CD4-positive, alpha-beta T cell (primary cell): ENCODE measurements around the gene FUT8. TPM values are rescaled to one million over a fixed set of nuclear protein-coding genes. Genes with fewer than 3 reads are reported as not detected.

Experiments used
- ATAC-seq: fragments of 200-7000 bp; cut with Tn5 transposase; one replicate; pipeline ENCODE4 v1.10.0; 2022; ENCODE audit warnings: mild to moderate bottlenecking; ENCODE audit not compliant: poor library complexity
- CTCF ChIA-PET: fragments of 350-600 bp; sonication (Branson Sonifier 250); formaldehyde crosslinking; loops from one replicate; lab custom pipeline; 2021; ENCODE audit warnings: antibody characterized with exemption, inconsistent platforms; lab: Charles Lee
- POLR2A ChIA-PET: fragments of 350-600 bp; sonication (Branson Sonifier 250); formaldehyde crosslinking; loops from one replicate; lab custom pipeline; 2021; ENCODE audit warnings: antibody characterized with exemption, inconsistent platforms; lab: Charles Lee
- DNase-seq, 14 experiments: peaks; one replicate each; pipeline ENCODE4 v3.0.0-alpha.2; 2013 to 2020; ENCODE audit warnings: mixed read lengths in 2 of 14
- H3K27ac ChIP-seq, 2 donors: one replicate each; pipeline versions ENCODE4 v1.5.1 to v1.7.0; 2013; ENCODE audit warnings: low read length in 2 of 2, low read depth in 1 of 2, mild to moderate bottlenecking in 1 of 2
- H3K27me3 ChIP-seq, 2 experiments: 1 replicate in 1 of 2; 2 replicates in 1 of 2; pipeline versions ENCODE4 v1.6.1 to v1.7.0; 2013; ENCODE audit warnings: low read length in 2 of 2, control low read depth in 1 of 2, mild to moderate bottlenecking in 1 of 2, moderate library complexity in 1 of 2; ENCODE audit not compliant: insufficient read depth in 2 of 2, control insufficient read depth in 1 of 2
- H3K36me3 ChIP-seq: one replicate; pipeline ENCODE4 v1.6.1; 2013; ENCODE audit warnings: low read length, control low read depth; ENCODE audit not compliant: insufficient read depth
- H3K4me1 ChIP-seq: one replicate; pipeline ENCODE4 v1.6.1; 2013; ENCODE audit warnings: low read length, control low read depth; ENCODE audit not compliant: insufficient read depth
- H3K4me3 ChIP-seq: one replicate; pipeline ENCODE4 v1.5.1; 2013; ENCODE audit warnings: mild to moderate bottlenecking, low read length, moderate library complexity
- H3K9me3 ChIP-seq, 2 experiments: 1 replicate in 1 of 2; 2 replicates in 1 of 2; pipeline versions ENCODE4 v1.6.1 to v1.7.0; 2013; ENCODE audit warnings: low read length in 2 of 2, mild to moderate bottlenecking in 2 of 2, control low read depth in 1 of 2, moderate library complexity in 1 of 2; ENCODE audit not compliant: control insufficient read depth in 1 of 2, insufficient read depth in 1 of 2
- H3K27ac Mint-ChIP-seq: one replicate; pipeline ENCODE4 v1.8.0; 2020; ENCODE audit warnings: mixed read lengths
- H3K27me3 Mint-ChIP-seq: one replicate; pipeline ENCODE4 v1.8.0; 2021; ENCODE audit warnings: mixed read lengths
- H3K36me3 Mint-ChIP-seq: one replicate; pipeline ENCODE4 v1.8.0; 2021; ENCODE audit warnings: low read depth, mixed read lengths
- H3K4me1 Mint-ChIP-seq: one replicate; pipeline ENCODE4 v1.8.0; 2021; ENCODE audit warnings: low read depth, mixed read lengths
- H3K4me3 Mint-ChIP-seq: one replicate; pipeline ENCODE4 v1.8.0; 2020; ENCODE audit warnings: mild to moderate bottlenecking, mixed read lengths
- H3K9me3 Mint-ChIP-seq: one replicate; pipeline ENCODE4 v1.8.0; 2020; ENCODE audit warnings: mixed read lengths
- CTCF ChIP-seq: fragments of 200-600 bp; IDR thresholded peaks from one replicate; pipeline ENCODE4 v1.8.0; 2022; ENCODE audit warnings: antibody characterized with exemption, mild to moderate bottlenecking
- intact Hi-C, 2 experiments: fragments of 100-400 bp; cut with DNase I in 1 of 2; cut with micrococcal nuclease in 1 of 2; formaldehyde crosslinking; loops; one replicate each; pipeline versions ENCODE4 v1.15.1 to v1.9.0; 2023 to 2025; cut with DNase I, micrococcal nuclease
- total RNA-seq, 174 experiments: library from RNA in 2 of 174; stranded (reverse) in 2 of 174; gene quantifications; one replicate each; pipeline ENCODE4 v1.2.3 and lab custom pipeline; 2021 to 2026

FUT8 gene
- total RNA-seq, 2 experiments from 2014 or later = 31.3 to 39.1 TPM

GRCh38 chr14:65491274-65491673 is 78.7 kb downstream of the FUT8 start:
- DNase-seq (no peak), ATAC-seq (no peak)
- Mint-ChIP-seq H3K4me3 (no peak overlapping the region), H3K27me3 (no peaks in the 10 kb centered on the region), H3K36me3 (peaks cover 35% of the 10 kb centered on the region), H3K4me1 (peaks cover 51% of the 10 kb centered on the region), H3K9me3 (peaks cover 1% of the 10 kb centered on the region), H3K27ac (no peak overlapping the region)
- H3K4me1 ChIP-seq = no peaks in the 10 kb centered on the region
- no peak for TF ChIP-seq CTCF
- ChIA-PET CTCF (interaction anchor here (1.3 kb wide), 1 partner anchor 32 kb away, joined by 3 read pairs; no protein-coding TSS in a partner anchor), POLR2A (interaction anchor here (0.6 kb wide), 1 partner anchor 356 kb away, joined by 3 read pairs; no protein-coding TSS in a partner anchor)
- no peak overlapping the region for H3K27ac ChIP-seq
- no peaks in the 10 kb centered on the region for H3K9me3 ChIP-seq
- no peaks in the 10 kb centered on the region for H3K36me3 ChIP-seq
- intact Hi-C loops = no loop called here
- no peaks in the 10 kb centered on the region for H3K27me3 ChIP-seq
- H3K4me3 ChIP-seq = no peak overlapping the region

DNA sequence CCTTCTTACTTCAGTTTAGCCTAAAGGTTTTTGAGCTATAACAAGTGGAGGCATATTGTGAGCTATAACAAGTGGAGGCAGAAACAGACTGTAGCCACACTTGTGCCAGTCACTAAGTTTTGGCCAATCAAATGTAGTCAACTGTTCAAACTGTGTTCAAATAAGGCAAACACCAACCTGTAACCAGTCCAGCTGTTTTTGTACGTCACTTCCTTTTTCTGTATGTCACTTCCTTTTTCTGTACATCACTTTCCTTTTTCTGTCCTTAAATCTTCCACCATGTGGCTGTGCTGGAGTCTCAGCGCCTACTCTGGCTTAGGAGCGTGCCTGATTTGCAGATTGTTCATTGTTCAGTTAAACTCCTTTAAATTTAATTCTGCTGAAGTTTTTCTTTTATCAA is 79.7 kb downstream of the FUT8 start:
- intact Hi-C loops = no loop called here
- peaks cover 41% of the 10 kb centered on the region for H3K4me1 Mint-ChIP-seq
- TF ChIP-seq CTCF = no peak
- peaks cover 41% of the 10 kb centered on the region for H3K36me3 Mint-ChIP-seq
- Histone ChIP-seq H3K4me3 (no peak overlapping the region), H3K36me3 (no peaks in the 10 kb centered on the region), H3K27ac (no peak overlapping the region), H3K4me1 (no peaks in the 10 kb centered on the region), H3K9me3 (no peaks in the 10 kb centered on the region), H3K27me3 (no peaks in the 10 kb centered on the region)
- no peak for DNase-seq
- no peak for ATAC-seq
- ChIA-PET CTCF (interaction anchor here (1.3 kb wide), 1 partner anchor 33 kb away, joined by 3 read pairs; no protein-coding TSS in a partner anchor), POLR2A (no interaction called here)
- peaks cover 4% of the 10 kb centered on the region for H3K9me3 Mint-ChIP-seq
- H3K27ac Mint-ChIP-seq = no peak overlapping the region
- no peaks in the 10 kb centered on the region for H3K27me3 Mint-ChIP-seq
- H3K4me3 Mint-ChIP-seq = no peak overlapping the region

DNA sequence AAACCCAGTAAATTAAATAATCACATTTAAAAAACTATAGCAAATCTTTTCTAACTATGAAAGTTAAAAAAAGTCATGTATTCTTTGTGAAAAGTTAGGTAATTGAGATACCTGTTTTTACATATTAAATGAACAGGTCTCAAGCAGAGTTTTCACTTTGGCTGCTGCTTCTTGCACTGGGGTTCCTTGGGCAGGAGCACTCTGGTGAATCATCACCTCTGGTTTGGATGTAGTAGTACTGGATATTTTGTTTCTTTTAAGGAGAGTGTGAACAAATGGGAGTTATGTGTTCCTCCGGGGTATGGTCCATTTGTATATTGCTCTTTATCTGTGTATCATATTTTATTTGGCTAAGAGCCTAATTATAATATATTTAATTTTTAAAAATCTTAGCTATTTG is 82.7 kb downstream of the FUT8 start:
- POLR2A ChIA-PET = no interaction called here
- no peak for DNase-seq
- no peak overlapping the region for H3K27ac ChIP-seq
- Mint-ChIP-seq H3K4me1 (peaks cover 37% of the 10 kb centered on the region), H3K9me3 (peaks cover 4% of the 10 kb centered on the region), H3K27ac (no peak overlapping the region), H3K4me3 (no peak overlapping the region), H3K27me3 (no peaks in the 10 kb centered on the region), H3K36me3 (peaks cover 47% of the 10 kb centered on the region)
- CTCF ChIA-PET = no interaction called here
- no peak for ATAC-seq
- H3K4me1 ChIP-seq = no peaks in the 10 kb centered on the region
- no peaks in the 10 kb centered on the region for H3K9me3 ChIP-seq
- intact Hi-C loops = no loop called here
- no peak for TF ChIP-seq CTCF
- H3K4me3 ChIP-seq = no peak overlapping the region
- no peaks in the 10 kb centered on the region for H3K36me3 ChIP-seq
- no peaks in the 10 kb centered on the region for H3K27me3 ChIP-seq
